IMR-90 (cell line): ENCODE data around the gene OPRL1. TPM values are rescaled to one million over a fixed set of nuclear protein-coding genes. Genes with fewer than 3 reads are reported as not detected.

Source experiments
- ATAC-seq: fragments of 200-7000 bp; cut with Tn5 transposase; 2 replicates; pipeline ENCODE4 v1.9.1; 2020; ENCODE audit warnings: low read depth, mild to moderate bottlenecking, moderate library complexity
- BruUV-seq: library from RNA; stranded (reverse); fragments of 400-500 nt; replicated peaks from 2 replicates; lab custom pipeline; 2021; lab: Mats Ljungman, UMichigan
- CTCF ChIA-PET: fragments of 300-600 bp; formaldehyde crosslinking; extraction: SDS; loops from one replicate; lab custom pipeline; 2021; ENCODE audit warnings: antibody characterized with exemption; lab: Yijun Ruan, JAX
- POLR2A ChIA-PET: fragments of 300-600 bp; sonication (Branson Sonifier 250); formaldehyde crosslinking; loops from one replicate; lab custom pipeline; 2022; ENCODE audit warnings: antibody characterized with exemption; ENCODE audit not compliant: unreplicated experiment; lab: Charles Lee
- DNase-seq: peaks from one replicate; pipeline ENCODE4 v3.0.0; 2013
- H2AFZ ChIP-seq: replicated peaks from 2 replicates; pipeline ENCODE3; 2013; ENCODE audit warnings: low read length, mild to moderate bottlenecking; ENCODE audit not compliant: poor library complexity
- H2AK5ac ChIP-seq: 2 replicates; pipeline ENCODE4 v1.6.1; 2013; ENCODE audit warnings: low read depth, low read length, inconsistent platforms
- H2AK9ac ChIP-seq: replicated peaks from 2 replicates; pipeline ENCODE3; 2013; ENCODE audit warnings: mild to moderate bottlenecking, low read depth, low read length, moderate library complexity; ENCODE audit not compliant: poor library complexity
- H2BK120ac ChIP-seq: 2 replicates; pipeline ENCODE4 v1.6.1; 2013; ENCODE audit warnings: low read depth, low read length, inconsistent platforms
- H2BK15ac ChIP-seq: 3 replicates; pipeline ENCODE4 v1.6.1; 2013; ENCODE audit warnings: low read depth, low read length, inconsistent platforms
- H2BK20ac ChIP-seq: 2 replicates; pipeline ENCODE4 v1.6.1; 2013; ENCODE audit warnings: low read depth, mild to moderate bottlenecking, inconsistent platforms, low read length, moderate library complexity
- H2BK5ac ChIP-seq: 2 replicates; pipeline ENCODE4 v1.6.1; 2013; ENCODE audit warnings: mild to moderate bottlenecking, low read depth, low read length, inconsistent platforms; ENCODE audit not compliant: poor library complexity, severe bottlenecking
- H3K14ac ChIP-seq: replicated peaks from 2 replicates; pipeline ENCODE4 v1.6.1; 2013; ENCODE audit warnings: low read depth, low read length, inconsistent platforms
- H3K18ac ChIP-seq: 2 replicates; pipeline ENCODE4 v1.6.1; 2013; ENCODE audit warnings: low read depth, low read length, control low read depth
- H3K23ac ChIP-seq: 2 replicates; pipeline ENCODE4 v1.6.1; 2013; ENCODE audit warnings: low read depth, low read length, inconsistent platforms
- H3K27ac ChIP-seq: 2 replicates; pipeline ENCODE4 v1.5.1; 2013; ENCODE audit warnings: mild to moderate bottlenecking, control low read depth, low read length; ENCODE audit not compliant: insufficient read depth
- H3K27me3 ChIP-seq: 2 replicates; pipeline ENCODE4 v1.6.1; 2013; ENCODE audit warnings: low read length; ENCODE audit not compliant: control insufficient read depth, insufficient read depth
- H3K36me3 ChIP-seq: 2 replicates; pipeline ENCODE4 v1.6.1; 2013; ENCODE audit warnings: low read length, mixed read lengths; ENCODE audit not compliant: control insufficient read depth, insufficient read depth
- H3K4ac ChIP-seq: 2 replicates; pipeline ENCODE4 v1.6.1; 2013; ENCODE audit warnings: low read depth, low read length, inconsistent platforms
- H3K4me1 ChIP-seq: 2 replicates; pipeline ENCODE4 v1.6.1; 2013; ENCODE audit warnings: low read length, mixed read lengths; ENCODE audit not compliant: control insufficient read depth, insufficient read depth
- H3K4me2 ChIP-seq: 2 replicates; pipeline ENCODE4 v1.6.1; 2013; ENCODE audit warnings: low read depth, mild to moderate bottlenecking, control low read depth, low read length, moderate library complexity
- H3K4me3 ChIP-seq: 2 replicates; pipeline ENCODE4 v1.5.1; 2013; ENCODE audit warnings: low read depth, mild to moderate bottlenecking, control low read depth, low read length, moderate library complexity; ENCODE audit not compliant: insufficient read depth
- H3K56ac ChIP-seq: 2 replicates; pipeline ENCODE4 v1.6.1; 2013; ENCODE audit warnings: low read length, inconsistent platforms; ENCODE audit not compliant: insufficient read depth; ENCODE audit errors: extremely low read depth
- H3K79me1 ChIP-seq, 2 experiments: 2 replicates each; pipeline ENCODE4 v1.6.1; 2013; ENCODE audit warnings: low read length in 2 of 2, inconsistent platforms in 1 of 2, low read depth in 1 of 2
- H3K9ac ChIP-seq: 2 replicates; pipeline ENCODE4 v1.6.1; 2013; ENCODE audit warnings: low read depth, low read length, control low read depth
- H3K9me1 ChIP-seq: 2 replicates; pipeline ENCODE4 v1.6.1; 2013; ENCODE audit warnings: low read length, inconsistent platforms; ENCODE audit not compliant: insufficient read depth
- H3K9me3 ChIP-seq: 2 replicates; pipeline ENCODE4 v1.6.1; 2013; ENCODE audit warnings: low read length; ENCODE audit not compliant: control insufficient read depth, insufficient read depth
- H4K20me1 ChIP-seq: 2 replicates; pipeline ENCODE4 v1.6.1; 2013; ENCODE audit warnings: low read length, inconsistent platforms; ENCODE audit not compliant: insufficient read depth
- H4K5ac ChIP-seq: 2 replicates; pipeline ENCODE4 v1.6.1; 2013; ENCODE audit warnings: mild to moderate bottlenecking, low read depth, low read length, control low read depth
- H4K8ac ChIP-seq, 2 experiments: 2 replicates each; pipeline ENCODE4 v1.6.1; 2013; ENCODE audit warnings: low read depth in 2 of 2, low read length in 2 of 2, control low read depth in 1 of 2, inconsistent platforms in 1 of 2
- H4K91ac ChIP-seq: 2 replicates; pipeline ENCODE4 v1.6.1; 2013; ENCODE audit warnings: low read depth, low read length, inconsistent platforms; ENCODE audit not compliant: insufficient read depth
- BHLHE40 ChIP-seq: fragments of 150-350 bp; IDR thresholded peaks from 2 replicates; pipeline ENCODE4 v1.6.1; 2016; ENCODE audit warnings: mild to moderate bottlenecking, low read depth, low read length
- CEBPB ChIP-seq: IDR thresholded peaks from 2 replicates; pipeline ENCODE4 v1.6.1; 2012; ENCODE audit warnings: low read depth, low read length, improper control_type of control experiment
- CHD1 ChIP-seq: IDR thresholded peaks from 2 replicates; pipeline ENCODE4 v1.6.1; 2012; ENCODE audit warnings: low read depth, low read length, improper control_type of control experiment
- CTCF ChIP-seq: conservative IDR thresholded peaks from 2 replicates; pipeline ENCODE4 v1.5.1; 2012; ENCODE audit warnings: mild to moderate bottlenecking, low read depth, low read length, improper control_type of control experiment
- FOS ChIP-seq: fragments of 150-350 bp; IDR thresholded peaks from 2 replicates; pipeline ENCODE4 v1.6.1; 2016; ENCODE audit warnings: low read depth, low read length
- MAFK ChIP-seq: IDR thresholded peaks from 2 replicates; pipeline ENCODE4 v1.6.1; 2012; ENCODE audit warnings: low read depth, low read length, improper control_type of control experiment
- MAZ ChIP-seq: IDR thresholded peaks from 2 replicates; pipeline ENCODE4 v1.6.1; 2012; ENCODE audit warnings: low read depth, mild to moderate bottlenecking, low read length, improper control_type of control experiment, moderate library complexity, borderline replicate concordance
- MXI1 ChIP-seq: IDR thresholded peaks from 2 replicates; pipeline ENCODE4 v1.6.1; 2012; ENCODE audit warnings: low read depth, mild to moderate bottlenecking, low read length, moderate library complexity, borderline replicate concordance
- NFE2L2 ChIP-seq: fragments of 150-350 bp; IDR thresholded peaks from 2 replicates; pipeline ENCODE4 v1.6.1; 2016; ENCODE audit warnings: low read depth, mild to moderate bottlenecking, low read length
- POLR2A ChIP-seq: IDR thresholded peaks from 2 replicates; pipeline ENCODE4 v1.6.1; 2012; ENCODE audit warnings: mild to moderate bottlenecking, low read depth, low read length
- RAD21 ChIP-seq: IDR thresholded peaks from 2 replicates; pipeline ENCODE4 v1.6.1; 2012; ENCODE audit warnings: low read length, improper control_type of control experiment
- RCOR1 ChIP-seq: IDR thresholded peaks from 2 replicates; pipeline ENCODE4 v1.6.1; 2012; ENCODE audit warnings: mild to moderate bottlenecking, low read length, improper control_type of control experiment; ENCODE audit not compliant: insufficient replicate concordance
- RFX5 ChIP-seq: IDR thresholded peaks from 2 replicates; pipeline ENCODE4 v1.8.0; 2012; ENCODE audit warnings: low read depth, mild to moderate bottlenecking, low read length, moderate library complexity
- SMC3 ChIP-seq: fragments of 150-350 bp; IDR thresholded peaks from 2 replicates; pipeline ENCODE4 v1.6.1; 2016; ENCODE audit warnings: low read depth, mild to moderate bottlenecking, antibody characterized with exemption, low read length, moderate library complexity
- USF2 ChIP-seq: fragments of 150-350 bp; IDR thresholded peaks from 2 replicates; pipeline ENCODE4 v1.6.1; 2017; ENCODE audit warnings: mild to moderate bottlenecking, antibody characterized with exemption, low read length, low read depth
- WGBS, 2 experiments: methylation state at CpG; one replicate each; pipeline versions ENCODE4 v1.1.5 to v1.1.7; 2013; ENCODE audit warnings: missing lambda C conversion rate in 2 of 2; ENCODE audit not compliant: insufficient read length in 1 of 2; ENCODE audit errors: extremely low coverage in 2 of 2; 5-methylcytosine and 5-hydroxymethylcytosine counted together
- dilution Hi-C: fragments of 300-500 bp; cut with HindIII; formaldehyde crosslinking; loops from one replicate; pipeline ENCODE4 v1.14.3; 2018; ENCODE audit warnings: low sequenced_read_pairs; ENCODE audit not compliant: unreplicated experiment
- in situ Hi-C: fragments of 300-500 bp; cut with MboI; formaldehyde crosslinking; loops from 3 replicates; pipeline ENCODE4 v1.14.3; 2019; ENCODE audit warnings: low sequenced_read_pairs, inconsistent platforms, mixed read lengths
- intact Hi-C: fragments of 100-400 bp; cut with micrococcal nuclease; formaldehyde crosslinking; loops from 2 replicates; pipeline ENCODE4 v1.10.0; 2022
- polyA plus RNA-seq, 3 experiments: library from polyadenylated mRNA; depleted of rRNA; stranded (reverse); fragments of >200 nt; gene quantifications; 2 replicates each; pipeline ENCODE4 v1.2.3, GENCODE V29; 2012; ENCODE audit warnings: low replicate concordance in 1 of 3
- total RNA-seq: library from RNA; depleted of rRNA; stranded (reverse); fragments of >200 nt; gene quantifications from 2 replicates; pipeline ENCODE4 v1.2.3, GENCODE V29; 2012
- TF ChIP-seq, protein P1 (sequence below): fragments of 150-350 bp; IDR thresholded peaks from 2 replicates; pipeline ENCODE4 v1.6.1; 2016; ENCODE audit warnings: low read depth, mild to moderate bottlenecking, low read length, moderate library complexity, borderline replicate concordance

Gene OPRL1
- total and polyA plus RNA-seq, 2 of the 4 experiments (the other 2 are of a cell fraction), result 0.36 to 1.2 TPM

GRCh38 chr20:64092258-64093012, 12.6 kb downstream of the OPRL1 start:
- TF ChIP-seq MAFK (no peak), RFX5 (no peak), RAD21 (no peak), CTCF (no peak), SMC3 (no peak), CEBPB (no peak), NFE2L2 (no peak), POLR2A (no peak), BHLHE40 (no peak), USF2 (no peak), MAZ (no peak), MXI1 (no peak), CHD1 (no peak), FOS (no peak), RCOR1 (no peak)
- TF ChIP-seq, protein P1, sequence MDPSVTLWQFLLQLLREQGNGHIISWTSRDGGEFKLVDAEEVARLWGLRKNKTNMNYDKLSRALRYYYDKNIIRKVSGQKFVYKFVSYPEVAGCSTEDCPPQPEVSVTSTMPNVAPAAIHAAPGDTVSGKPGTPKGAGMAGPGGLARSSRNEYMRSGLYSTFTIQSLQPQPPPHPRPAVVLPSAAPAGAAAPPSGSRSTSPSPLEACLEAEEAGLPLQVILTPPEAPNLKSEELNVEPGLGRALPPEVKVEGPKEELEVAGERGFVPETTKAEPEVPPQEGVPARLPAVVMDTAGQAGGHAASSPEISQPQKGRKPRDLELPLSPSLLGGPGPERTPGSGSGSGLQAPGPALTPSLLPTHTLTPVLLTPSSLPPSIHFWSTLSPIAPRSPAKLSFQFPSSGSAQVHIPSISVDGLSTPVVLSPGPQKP, result no peak
- no peak overlapping the region for H3K27ac ChIP-seq

More at GRCh38 chr20:64092258-64093012, 12.6 kb downstream of the OPRL1 start:
- no peak overlapping the region for H2AFZ ChIP-seq
- no peak overlapping the region for H2BK20ac ChIP-seq
- DNase-seq (no peak), ATAC-seq (no peak)
- in situ Hi-C loops (no loop called here), intact Hi-C loops (no loop called here), dilution Hi-C loops (no loop called here)
- H3K27me3 ChIP-seq, result peaks cover 28% of the 10 kb centered on the region
- H2BK120ac ChIP-seq, result no peak overlapping the region
- no peak overlapping the region for H3K23ac ChIP-seq
- H3K79me1 ChIP-seq, result no peaks in the 10 kb centered on the region
- H4K20me1 ChIP-seq, result 0 out of 2 replicates have a peak, but pooled peaks cover 4% of the 10 kb centered on the region
- H3K4ac ChIP-seq, result no peak overlapping the region
- H2AK9ac ChIP-seq, result no peak overlapping the region
- H4K91ac ChIP-seq, result no peak overlapping the region
- no TSS peak for BruUV-seq
- no peak overlapping the region for H3K9ac ChIP-seq
- CTCF ChIA-PET, result no interaction called here
- H3K9me3 ChIP-seq, result peaks cover 3% of the 10 kb centered on the region; the same call in 1 of the 2 replicates
- H3K4me3 ChIP-seq, result no peak overlapping the region
- no peak overlapping the region for H2BK15ac ChIP-seq
- no peaks in the 10 kb centered on the region for H3K4me1 ChIP-seq
- no peak overlapping the region for H2AK5ac ChIP-seq
- no peak overlapping the region for H3K4me2 ChIP-seq
- H3K9me1 ChIP-seq, result no peaks in the 10 kb centered on the region
- H3K14ac ChIP-seq, result no peak overlapping the region
- POLR2A ChIA-PET, result no interaction called here
- no peak overlapping the region for H4K8ac ChIP-seq
- no peak overlapping the region for H3K18ac ChIP-seq
- no peak overlapping the region for H2BK5ac ChIP-seq
- no peak overlapping the region for H4K5ac ChIP-seq
- H3K56ac ChIP-seq, result no peak overlapping the region
- WGBS, 2 experiments, result 46% methylated on average over 16 of the region's 27 CpGs; no CpG with 5 or more reads in 1 of the 2 experiments
- H3K36me3 ChIP-seq, result no peaks in the 10 kb centered on the region
